HFFc6 (cell line): ENCODE results near the gene DZIP1L. TPM values are rescaled to one million over a fixed set of nuclear protein-coding genes. Genes with fewer than 3 reads are reported as not detected.

Experiments
- DNase-seq: peaks from one replicate; pipeline ENCODE4 v3.0.0-alpha.2; 2018
- H3K27ac Mint-ChIP-seq: 2 replicates; pipeline ENCODE4 v1.8.0; 2020; ENCODE audit warnings: mild to moderate bottlenecking, mixed read lengths
- H3K27me3 Mint-ChIP-seq: 2 replicates; pipeline ENCODE4 v1.8.0; 2021; ENCODE audit warnings: mild to moderate bottlenecking, moderate library complexity, mixed read lengths; ENCODE audit not compliant: insufficient read depth
- H3K36me3 Mint-ChIP-seq: 2 replicates; pipeline ENCODE4 v1.8.0; 2021; ENCODE audit warnings: low read depth, mixed read lengths
- H3K4me1 Mint-ChIP-seq: 2 replicates; pipeline ENCODE4 v1.8.0; 2020; ENCODE audit warnings: low read depth, mixed read lengths
- H3K4me3 Mint-ChIP-seq: 2 replicates; pipeline ENCODE4 v1.8.0; 2020; ENCODE audit warnings: mild to moderate bottlenecking, moderate library complexity, mixed read lengths
- H3K9me3 Mint-ChIP-seq: 2 replicates; pipeline ENCODE4 v1.8.0; 2020; ENCODE audit warnings: mild to moderate bottlenecking, mixed read lengths
- total RNA-seq, 6 experiments: library from RNA; stranded (reverse); fragmentation: NEBNext Ultra II Directional; extraction: Animal tissue kit (Norgen Biotek cat#: 25700); gene quantifications; 2 replicates in 1 of 6; 3 replicates in 5 of 6; pipeline ENCODE4 v1.2.3, GENCODE V29; 2021
- TF ChIP-seq, protein P1 (sequence below): fragments of 200-600 bp; sonication (generic); IDR thresholded peaks from 2 replicates; pipeline ENCODE4 v1.5.0; 2021; ENCODE audit warnings: antibody characterized with exemption, mild to moderate bottlenecking

The DZIP1L gene
- total RNA-seq, 6 experiments from 2014 or later = 6.1 to 10.8 (median 8.8) TPM

DNA sequence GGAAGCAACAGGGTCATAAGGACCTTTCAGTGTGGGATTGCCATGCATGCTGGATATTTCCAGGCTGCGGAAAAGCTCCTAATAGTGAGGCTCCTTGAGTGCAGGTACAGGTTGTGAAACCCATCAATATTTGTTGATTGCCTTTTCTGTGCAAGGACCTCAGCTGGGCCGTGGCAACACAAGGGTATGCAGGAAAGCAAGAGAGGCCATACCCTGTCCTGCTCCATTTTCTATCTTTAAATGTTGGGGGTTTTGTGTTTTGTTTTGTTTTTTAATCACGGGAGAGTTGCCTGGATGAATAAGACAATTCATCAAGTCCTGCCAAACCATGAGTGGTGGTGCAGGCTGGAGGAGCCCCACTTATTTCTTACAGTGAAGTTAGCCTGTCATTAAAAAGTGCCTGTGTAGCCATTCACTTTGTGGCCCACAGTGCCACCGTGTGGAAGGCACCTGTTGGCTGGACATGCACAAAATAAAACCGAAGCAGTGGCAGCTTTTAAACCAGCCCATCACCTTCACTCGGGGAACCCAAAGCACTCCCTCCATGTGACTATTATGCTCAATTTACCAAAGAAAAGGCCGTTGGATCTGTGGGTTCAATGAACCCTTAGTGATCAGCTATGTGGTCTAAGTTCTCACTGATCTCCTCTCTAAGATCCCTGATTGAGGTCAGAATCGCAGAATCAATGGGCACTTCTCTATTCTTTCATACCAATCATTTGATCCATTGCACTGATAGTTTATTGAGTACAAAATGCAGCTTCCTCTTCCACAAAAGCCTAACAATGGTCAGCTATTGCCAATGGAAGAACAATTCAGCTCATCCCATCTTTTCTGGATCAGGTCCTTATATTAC lies 63.2 kb downstream of the DZIP1L start:
- TF ChIP-seq, protein P1, sequence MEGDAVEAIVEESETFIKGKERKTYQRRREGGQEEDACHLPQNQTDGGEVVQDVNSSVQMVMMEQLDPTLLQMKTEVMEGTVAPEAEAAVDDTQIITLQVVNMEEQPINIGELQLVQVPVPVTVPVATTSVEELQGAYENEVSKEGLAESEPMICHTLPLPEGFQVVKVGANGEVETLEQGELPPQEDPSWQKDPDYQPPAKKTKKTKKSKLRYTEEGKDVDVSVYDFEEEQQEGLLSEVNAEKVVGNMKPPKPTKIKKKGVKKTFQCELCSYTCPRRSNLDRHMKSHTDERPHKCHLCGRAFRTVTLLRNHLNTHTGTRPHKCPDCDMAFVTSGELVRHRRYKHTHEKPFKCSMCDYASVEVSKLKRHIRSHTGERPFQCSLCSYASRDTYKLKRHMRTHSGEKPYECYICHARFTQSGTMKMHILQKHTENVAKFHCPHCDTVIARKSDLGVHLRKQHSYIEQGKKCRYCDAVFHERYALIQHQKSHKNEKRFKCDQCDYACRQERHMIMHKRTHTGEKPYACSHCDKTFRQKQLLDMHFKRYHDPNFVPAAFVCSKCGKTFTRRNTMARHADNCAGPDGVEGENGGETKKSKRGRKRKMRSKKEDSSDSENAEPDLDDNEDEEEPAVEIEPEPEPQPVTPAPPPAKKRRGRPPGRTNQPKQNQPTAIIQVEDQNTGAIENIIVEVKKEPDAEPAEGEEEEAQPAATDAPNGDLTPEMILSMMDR = peak; percentile 85
- Mint-ChIP-seq H3K9me3 (no peaks in the 10 kb centered on the region), H3K27ac (no peak overlapping the region), H3K36me3 (peaks cover 10% of the 10 kb centered on the region), H3K27me3 (no peaks in the 10 kb centered on the region; the same call in 1 of the 2 replicates), H3K4me1 (peaks cover 20% of the 10 kb centered on the region), H3K4me3 (no peak overlapping the region)
- DNase-seq = peak; percentile 50

GRCh38 chr3:138049157-138049919 lies 66.1 kb downstream of the DZIP1L start:
- Mint-ChIP-seq H3K4me1 (peaks cover 39% of the 10 kb centered on the region), H3K27ac (peak overlapping the region; percentile 86)

DNA sequence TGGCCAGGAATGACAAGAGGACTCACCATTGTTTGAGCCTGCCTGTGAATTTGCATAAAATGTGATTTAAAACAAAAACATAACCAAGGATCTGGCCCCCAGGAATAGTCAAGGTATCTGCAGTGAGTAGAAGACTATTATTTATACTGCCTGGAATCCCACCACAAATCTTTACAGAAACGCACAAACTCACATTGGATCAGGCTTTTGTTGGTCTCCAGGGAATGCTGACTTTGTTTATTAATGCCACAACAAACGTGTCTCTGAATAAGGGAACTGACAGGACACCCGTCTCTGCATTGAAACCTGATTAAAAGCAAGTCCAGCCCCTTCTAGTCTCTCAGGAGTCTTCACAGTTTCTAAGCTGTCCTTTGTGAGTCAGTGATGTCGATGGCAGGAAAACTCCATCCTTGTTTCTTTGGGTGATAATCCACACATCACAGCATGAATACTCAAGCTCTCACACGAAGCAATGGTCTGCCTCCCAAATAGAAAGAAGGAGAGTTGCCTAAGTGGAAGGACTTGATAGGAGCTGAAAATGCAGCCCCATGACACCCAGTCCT lies 67.7 kb downstream of the DZIP1L start:
- Mint-ChIP-seq H3K27ac (no peak overlapping the region), H3K36me3 (peaks cover 25% of the 10 kb centered on the region), H3K27me3 (peaks cover 1% of the 10 kb centered on the region), H3K9me3 (no peaks in the 10 kb centered on the region), H3K4me1 (peaks cover 52% of the 10 kb centered on the region), H3K4me3 (no peak overlapping the region)
- TF ChIP-seq, protein P1 = no peak
- DNase-seq = no peak

More at GRCh38 chr3:138049157-138049919, 66.1 kb downstream of the DZIP1L start:
- no peaks in the 10 kb centered on the region; the same call in 1 of the 2 replicates for H3K27me3 Mint-ChIP-seq
- no peaks in the 10 kb centered on the region for H3K9me3 Mint-ChIP-seq
- peak; percentile 85 for DNase-seq
- H3K36me3 Mint-ChIP-seq = peaks cover 25% of the 10 kb centered on the region
- H3K4me3 Mint-ChIP-seq = no peak overlapping the region
- TF ChIP-seq, protein P1 = peak; percentile 48

DNA sequence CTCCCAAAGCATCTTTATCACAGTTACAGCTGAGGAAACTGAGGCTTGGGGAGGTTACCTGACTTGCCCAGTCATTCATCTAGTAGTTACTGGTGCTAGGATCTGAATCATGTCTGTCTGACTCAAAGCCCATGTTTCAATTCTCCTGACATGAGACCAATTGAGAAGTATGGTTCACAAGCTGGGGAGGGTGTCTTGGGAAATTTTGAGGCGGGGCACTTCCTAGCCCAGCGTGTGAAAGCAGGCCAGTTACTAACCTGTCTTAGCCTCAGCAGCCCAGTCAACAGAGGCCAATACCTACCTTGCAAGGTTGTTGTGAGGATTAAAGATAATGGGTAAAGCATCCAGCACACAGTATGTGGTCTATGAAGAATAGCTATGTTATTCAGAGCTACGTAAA lies 68.5 kb downstream of the DZIP1L start:
- Mint-ChIP-seq H3K36me3 (peaks cover 25% of the 10 kb centered on the region), H3K4me1 (peaks cover 57% of the 10 kb centered on the region), H3K27ac (peak overlapping the region; percentile 20; the same call in 1 of the 2 replicates)

DNA sequence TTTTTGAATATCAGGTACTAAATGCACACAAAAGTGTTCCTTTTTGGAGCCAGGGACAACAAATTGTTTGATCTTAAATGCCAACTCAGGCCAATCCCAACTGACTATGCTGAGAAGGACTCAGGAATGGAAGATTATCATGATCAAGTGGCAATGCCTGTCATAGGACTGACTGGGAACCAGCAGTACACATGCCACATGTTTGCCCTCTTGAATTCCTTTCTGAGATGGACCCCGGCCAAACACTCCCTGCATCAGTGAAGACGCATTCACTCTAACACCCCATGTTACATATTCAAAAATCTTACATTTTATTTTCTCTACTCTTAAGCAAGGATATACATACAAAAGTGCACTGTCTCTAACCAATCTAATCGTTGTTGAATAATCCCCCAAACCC lies 69.3 kb downstream of the DZIP1L start:
- DNase-seq = no peak
- TF ChIP-seq, protein P1 = no peak
- H3K4me3 Mint-ChIP-seq = no peak overlapping the region
- H3K4me1 Mint-ChIP-seq = peaks cover 65% of the 10 kb centered on the region
- peaks cover 1% of the 10 kb centered on the region for H3K27me3 Mint-ChIP-seq
- H3K36me3 Mint-ChIP-seq = peaks cover 23% of the 10 kb centered on the region
- 0 out of 2 replicates have a peak overlapping the region, but pooled peaks have one; percentile 20 for H3K27ac Mint-ChIP-seq
- H3K9me3 Mint-ChIP-seq = no peaks in the 10 kb centered on the region

More for the DNA sequence above, 68.5 kb downstream of the DZIP1L start:
- DNase-seq = no peak
- no peak overlapping the region for H3K4me3 Mint-ChIP-seq
- TF ChIP-seq, protein P1 = no peak
- no peaks in the 10 kb centered on the region for H3K9me3 Mint-ChIP-seq
- peaks cover 1% of the 10 kb centered on the region for H3K27me3 Mint-ChIP-seq
